GM06990 (cell line): ENCODE data around the gene DCXR.

ENCODE experiments used
- DNase-seq: peaks from one replicate; pipeline ENCODE4 v3.0.0-alpha.2; 2011; ENCODE audit not compliant: insufficient read length; ENCODE audit errors: extremely low read depth
- H3K27me3 ChIP-seq: replicated peaks from 2 replicates; pipeline ENCODE4 v1.6.0; 2011; ENCODE audit warnings: low read length; ENCODE audit not compliant: control insufficient read depth, insufficient read depth
- H3K36me3 ChIP-seq: 2 replicates; pipeline ENCODE4 v1.5.1; 2011; ENCODE audit warnings: low read length; ENCODE audit not compliant: control insufficient read depth, insufficient read depth
- H3K4me3 ChIP-seq: replicated peaks from 2 replicates; pipeline ENCODE4 v1.5.1; 2011; ENCODE audit warnings: low read depth, mild to moderate bottlenecking, control low read depth, low read length
- TF ChIP-seq, protein P1 (sequence below): IDR thresholded peaks from 2 replicates; pipeline ENCODE4 v1.5.1; 2011; ENCODE audit warnings: low read length, control low read depth, mild to moderate bottlenecking, inconsistent platforms; ENCODE audit not compliant: insufficient read depth, poor library complexity, severe bottlenecking

Gene DCXR

DNA sequence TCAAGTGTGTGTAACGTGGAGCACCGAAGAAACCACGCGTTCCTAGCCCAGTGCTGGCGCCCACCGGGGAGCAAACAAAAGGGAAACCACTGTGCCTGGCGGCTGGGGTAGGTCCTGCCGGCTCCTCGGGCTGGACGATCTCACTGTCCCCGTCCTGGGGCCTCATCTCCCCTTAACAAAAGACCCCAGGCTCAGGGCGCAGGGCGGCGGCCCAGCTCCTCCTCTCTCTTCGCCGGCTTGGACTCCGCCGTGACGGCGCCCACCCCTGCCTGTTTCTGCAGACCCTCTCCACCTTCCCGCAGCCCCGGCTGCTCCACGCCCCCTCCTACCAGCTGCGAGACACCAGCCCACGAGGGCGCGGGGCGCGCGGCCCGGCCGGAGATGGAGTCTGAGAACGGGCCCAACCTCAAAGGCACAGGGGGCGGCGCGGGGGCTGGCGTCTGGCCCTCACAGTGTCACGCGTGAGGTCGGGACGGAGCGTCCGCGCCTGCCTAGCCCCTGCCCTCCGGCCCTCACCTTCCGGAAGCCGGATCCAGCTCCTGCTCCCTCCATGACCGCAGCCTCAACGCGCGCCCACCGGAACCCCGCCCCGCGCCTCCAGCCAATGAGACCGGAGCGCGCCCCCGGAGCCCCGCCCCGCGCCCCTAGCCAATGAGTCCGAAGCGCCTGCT lies 15.1 kb downstream of the DCXR start, which contains the start of gene CENPX:
Gene CENPX (minus strand): TSS at position 569 of the 671 bp plus-strand sequence. CDS start 17 bp downstream, at position 552.
- H3K4me3 ChIP-seq, result peak within 1 kb of the TSS; percentile 87
- no peaks in the 10 kb centered on the region; the same call in none of the 2 replicates for H3K36me3 ChIP-seq
- DNase-seq, result no peak
- TF ChIP-seq, protein P1, sequence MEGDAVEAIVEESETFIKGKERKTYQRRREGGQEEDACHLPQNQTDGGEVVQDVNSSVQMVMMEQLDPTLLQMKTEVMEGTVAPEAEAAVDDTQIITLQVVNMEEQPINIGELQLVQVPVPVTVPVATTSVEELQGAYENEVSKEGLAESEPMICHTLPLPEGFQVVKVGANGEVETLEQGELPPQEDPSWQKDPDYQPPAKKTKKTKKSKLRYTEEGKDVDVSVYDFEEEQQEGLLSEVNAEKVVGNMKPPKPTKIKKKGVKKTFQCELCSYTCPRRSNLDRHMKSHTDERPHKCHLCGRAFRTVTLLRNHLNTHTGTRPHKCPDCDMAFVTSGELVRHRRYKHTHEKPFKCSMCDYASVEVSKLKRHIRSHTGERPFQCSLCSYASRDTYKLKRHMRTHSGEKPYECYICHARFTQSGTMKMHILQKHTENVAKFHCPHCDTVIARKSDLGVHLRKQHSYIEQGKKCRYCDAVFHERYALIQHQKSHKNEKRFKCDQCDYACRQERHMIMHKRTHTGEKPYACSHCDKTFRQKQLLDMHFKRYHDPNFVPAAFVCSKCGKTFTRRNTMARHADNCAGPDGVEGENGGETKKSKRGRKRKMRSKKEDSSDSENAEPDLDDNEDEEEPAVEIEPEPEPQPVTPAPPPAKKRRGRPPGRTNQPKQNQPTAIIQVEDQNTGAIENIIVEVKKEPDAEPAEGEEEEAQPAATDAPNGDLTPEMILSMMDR, result no peak
- H3K27me3 ChIP-seq, result no peaks in the 10 kb centered on the region

DNA sequence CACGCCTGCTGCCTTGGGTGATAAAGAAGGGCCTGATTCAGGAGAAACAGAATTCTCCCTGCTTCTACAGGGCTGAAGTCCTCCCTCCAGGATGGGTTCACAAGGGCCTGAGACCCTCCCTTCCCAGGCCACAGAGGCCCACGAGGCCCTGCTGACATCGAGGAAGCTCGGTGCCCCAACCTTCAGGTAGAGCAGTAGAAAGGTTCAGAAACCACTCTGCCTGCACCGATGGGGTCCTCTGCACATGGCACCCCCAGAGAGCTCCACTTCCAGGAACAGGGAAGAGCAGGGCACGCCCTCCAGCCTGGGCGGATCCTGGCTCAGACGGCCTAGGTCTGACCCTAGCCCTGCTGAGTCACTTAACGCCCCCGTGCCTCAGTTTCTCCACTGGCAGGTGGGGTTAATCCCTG lies 15.6 kb downstream of the DCXR start:
- DNase-seq, result no peak
- Histone ChIP-seq H3K4me3 (peak overlapping the region; percentile 87), H3K36me3 (no peaks in the 10 kb centered on the region; the same call in none of the 2 replicates), H3K27me3 (no peaks in the 10 kb centered on the region)
- TF ChIP-seq, protein P1, result no peak

DNA sequence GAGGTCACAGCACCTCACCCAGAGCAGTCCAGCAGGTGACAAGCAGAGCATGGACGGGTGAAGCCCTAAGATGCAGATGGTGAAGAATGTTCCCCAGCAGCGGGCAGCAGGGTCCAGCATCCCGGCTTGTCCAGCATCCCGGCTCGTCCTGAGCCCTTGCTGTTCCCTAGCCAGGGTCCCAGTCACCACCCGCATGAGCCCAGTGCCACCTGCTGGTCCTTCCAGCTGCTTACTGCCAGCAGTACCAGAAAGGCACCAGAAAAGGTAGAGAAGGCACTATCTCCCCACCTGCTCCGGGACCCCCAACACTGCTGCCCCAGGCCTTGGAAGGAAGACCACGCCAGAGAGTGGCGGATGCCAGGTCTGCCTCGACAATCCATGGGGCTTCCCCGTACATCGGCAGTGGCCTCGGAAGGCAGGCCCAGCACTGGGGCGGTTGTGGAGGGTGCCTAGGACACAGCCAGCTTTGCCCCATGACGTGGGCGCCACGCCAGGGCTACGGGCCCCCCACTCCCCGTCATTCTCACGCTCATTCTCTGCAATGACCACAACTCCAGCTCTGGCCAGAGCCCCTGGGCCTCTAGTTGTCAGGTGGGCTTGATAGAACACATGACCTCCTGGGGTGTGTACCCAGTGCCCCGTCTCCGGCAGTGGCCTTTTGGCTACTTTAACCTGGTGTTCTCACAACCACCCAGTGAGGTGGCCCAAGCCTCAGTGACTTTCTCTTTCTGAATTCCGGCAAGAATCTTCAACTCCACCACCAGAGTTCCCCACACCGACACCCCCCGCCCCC lies 16.2 kb downstream of the DCXR start:
- H3K27me3 ChIP-seq, result no peaks in the 10 kb centered on the region

DNA sequence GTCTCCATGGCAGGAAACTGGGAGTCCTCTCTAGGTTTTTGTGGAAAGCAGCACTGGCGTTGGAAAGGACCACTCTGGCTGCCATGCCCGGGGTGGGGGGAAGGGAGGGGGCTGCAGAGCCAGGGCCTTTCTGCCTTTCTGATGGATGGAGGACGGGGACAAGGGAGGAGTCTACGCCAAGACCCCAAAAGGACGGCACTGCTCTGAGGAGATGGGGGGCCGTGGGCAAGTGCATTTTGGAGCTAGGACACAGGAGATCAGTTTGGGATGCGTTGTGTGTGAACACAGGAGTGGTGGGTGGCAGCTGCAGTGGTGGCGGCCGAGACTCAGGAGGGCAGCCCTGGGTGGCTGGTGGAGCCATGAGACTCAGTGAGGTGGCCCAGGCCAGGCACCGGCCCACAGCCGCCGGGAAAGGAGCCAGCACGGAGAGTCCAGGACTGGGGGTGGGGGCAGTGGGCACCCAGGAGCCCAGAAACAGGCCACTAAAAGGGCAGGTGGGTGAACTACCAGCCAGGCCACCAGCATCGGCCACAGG lies 16.9 kb downstream of the DCXR start:
- H3K4me3 ChIP-seq, result peak overlapping the region; percentile 8
- TF ChIP-seq, protein P1, result no peak

More for the DNA sequence above, 16.2 kb downstream of the DCXR start:
- DNase-seq, result peak; percentile 58
- no peaks in the 10 kb centered on the region; the same call in none of the 2 replicates for H3K36me3 ChIP-seq
- H3K4me3 ChIP-seq, result peak overlapping the region; percentile 87
- TF ChIP-seq, protein P1, result peak; percentile 73

DNA sequence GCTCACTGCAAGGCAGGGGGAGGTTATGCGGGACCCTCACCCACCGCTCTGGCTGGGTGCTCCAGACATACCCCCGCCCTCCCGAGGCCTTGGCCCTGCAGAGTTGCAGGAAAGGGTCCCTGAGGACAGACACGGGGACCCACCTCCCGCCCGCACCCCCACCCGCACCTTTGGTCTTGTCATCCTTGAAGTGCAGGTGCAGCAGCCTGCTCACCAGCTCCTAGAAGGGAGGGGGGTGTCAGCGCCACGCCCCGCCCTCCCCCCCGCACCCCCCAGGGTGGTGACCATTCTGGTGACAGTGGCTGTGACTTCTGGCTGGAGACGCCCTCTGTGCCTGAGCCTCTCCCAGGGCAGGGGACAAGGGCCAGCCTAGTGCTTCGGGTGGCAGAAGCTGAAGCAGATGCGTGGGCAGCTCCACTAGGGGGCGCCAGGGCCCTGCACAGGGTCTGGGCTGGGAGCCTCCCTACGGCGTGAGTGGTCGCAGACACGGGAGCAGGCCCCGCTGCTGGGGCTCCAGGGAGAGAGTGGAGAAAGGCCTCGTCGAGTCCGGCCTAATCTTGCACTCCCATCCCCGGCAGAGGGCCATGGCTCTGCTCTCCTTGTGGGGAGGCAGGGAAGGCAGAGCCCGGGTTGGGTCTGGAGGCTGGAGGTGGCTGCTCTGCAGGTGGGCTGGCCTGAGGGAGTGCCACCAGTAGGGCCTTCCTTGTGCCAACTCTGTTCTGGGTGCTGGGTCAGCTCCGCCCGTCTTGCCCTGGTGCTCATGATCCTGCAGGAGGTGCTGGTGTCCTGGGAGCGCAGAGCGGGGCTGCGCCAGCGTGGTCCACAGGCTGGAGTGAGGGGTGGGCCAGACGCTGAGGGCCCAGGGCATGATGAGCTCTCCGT lies 17.6 kb downstream of the DCXR start:
- Histone ChIP-seq H3K36me3 (no peaks in the 10 kb centered on the region; the same call in none of the 2 replicates), H3K4me3 (no peak overlapping the region), H3K27me3 (no peaks in the 10 kb centered on the region)
- peak; percentile 61 for DNase-seq
- TF ChIP-seq, protein P1, result peak; percentile 92

More for the DNA sequence above, 16.9 kb downstream of the DCXR start:
- no peaks in the 10 kb centered on the region for H3K27me3 ChIP-seq
- H3K36me3 ChIP-seq, result no peaks in the 10 kb centered on the region; the same call in none of the 2 replicates
- DNase-seq, result no peak
